Trophoblast cell (in vitro differentiated cells and primary cell): Measurements from ENCODE around the gene HNF4A.

ENCODE experiments used
- DNase-seq, 2 donors: peaks; one replicate each; pipeline ENCODE4 v3.0.0-alpha.2; 2016
- H2AFZ ChIP-seq: 2 replicates; pipeline ENCODE4 v1.6.1; 2013; ENCODE audit warnings: low read length, moderate library complexity, mild to moderate bottlenecking; ENCODE audit not compliant: insufficient read depth, poor library complexity
- H2AK5ac ChIP-seq: 2 replicates; pipeline ENCODE4 v1.6.1; 2013; ENCODE audit warnings: mild to moderate bottlenecking, low read length
- H2BK120ac ChIP-seq: 2 replicates; pipeline ENCODE4 v1.6.1; 2013; ENCODE audit warnings: low read length, mild to moderate bottlenecking, moderate library complexity; ENCODE audit not compliant: insufficient read depth, poor library complexity
- H2BK12ac ChIP-seq: 2 replicates; pipeline ENCODE4 v1.6.1; 2013; ENCODE audit warnings: mild to moderate bottlenecking, low read length, moderate library complexity
- H2BK5ac ChIP-seq: 2 replicates; pipeline ENCODE4 v1.6.1; 2013; ENCODE audit warnings: low read length, low read depth, moderate library complexity, mild to moderate bottlenecking; ENCODE audit not compliant: poor library complexity
- H3K14ac ChIP-seq: 2 replicates; pipeline ENCODE4 v1.6.1; 2013; ENCODE audit warnings: mild to moderate bottlenecking, low read length
- H3K18ac ChIP-seq: 2 replicates; pipeline ENCODE4 v1.6.1; 2013; ENCODE audit warnings: mild to moderate bottlenecking, low read length
- H3K23ac ChIP-seq: 2 replicates; pipeline ENCODE4 v1.6.1; 2013; ENCODE audit warnings: low read length
- H3K27ac ChIP-seq: 2 replicates; pipeline ENCODE4 v1.5.1; 2013; ENCODE audit warnings: low read depth, mild to moderate bottlenecking, inconsistent platforms, low read length, moderate library complexity
- H3K27me3 ChIP-seq: 2 replicates; pipeline ENCODE4 v1.6.1; 2013; ENCODE audit warnings: inconsistent platforms, mild to moderate bottlenecking, low read length, moderate library complexity; ENCODE audit not compliant: insufficient read depth
- H3K36me3 ChIP-seq, 2 experiments: 1 replicate in 1 of 2; 2 replicates in 1 of 2; pipeline ENCODE4 v1.6.1; 2013; ENCODE audit warnings: low read length in 2 of 2, mild to moderate bottlenecking in 2 of 2, moderate library complexity in 1 of 2; ENCODE audit not compliant: insufficient read depth in 2 of 2, control insufficient read depth in 1 of 2
- H3K4ac ChIP-seq: 2 replicates; pipeline ENCODE4 v1.6.1; 2013; ENCODE audit warnings: low read depth, mild to moderate bottlenecking, low read length, moderate library complexity
- H3K4me1 ChIP-seq, 2 experiments: 1 replicate in 1 of 2; 2 replicates in 1 of 2; pipeline ENCODE4 v1.6.1; 2013; ENCODE audit warnings: low read length in 2 of 2, mild to moderate bottlenecking in 2 of 2, moderate library complexity in 1 of 2; ENCODE audit not compliant: insufficient read depth in 2 of 2, control insufficient read depth in 1 of 2
- H3K4me2 ChIP-seq: 2 replicates; pipeline ENCODE4 v1.6.1; 2013; ENCODE audit warnings: inconsistent platforms, mild to moderate bottlenecking, low read length, moderate library complexity
- H3K4me3 ChIP-seq: 2 replicates; pipeline ENCODE4 v1.5.1; 2013; ENCODE audit warnings: mild to moderate bottlenecking, low read depth, low read length, inconsistent platforms
- H3K79me1 ChIP-seq: one replicate; pipeline ENCODE4 v1.6.1; 2013; ENCODE audit warnings: low read length
- H3K79me2 ChIP-seq: 2 replicates; pipeline ENCODE4 v1.6.1; 2013; ENCODE audit warnings: low read length, mild to moderate bottlenecking; ENCODE audit not compliant: control insufficient read depth, insufficient read depth, poor library complexity
- H3K9ac ChIP-seq: 2 replicates; pipeline ENCODE4 v1.6.1; 2013; ENCODE audit warnings: mild to moderate bottlenecking, low read length
- H3K9me3 ChIP-seq: 2 replicates; pipeline ENCODE4 v1.6.1; 2013; ENCODE audit warnings: low read depth, mild to moderate bottlenecking, control low read depth, inconsistent platforms, low read length; ENCODE audit not compliant: insufficient read depth
- H4K12ac ChIP-seq: 2 replicates; pipeline ENCODE4 v1.6.1; 2013; ENCODE audit warnings: low read depth, mild to moderate bottlenecking, low read length, moderate library complexity
- H4K8ac ChIP-seq: 2 replicates; pipeline ENCODE4 v1.6.1; 2013; ENCODE audit warnings: low read depth, mild to moderate bottlenecking, low read length, moderate library complexity
- H4K91ac ChIP-seq: one replicate; pipeline ENCODE4 v1.6.1; 2013; ENCODE audit warnings: low read depth, mild to moderate bottlenecking, low read length, moderate library complexity
- WGBS: extraction: QIAGEN DNeasy Blood & Tissue Kit; methylation state at CpG from one replicate; pipeline ENCODE4 v1.1.7; 2013; ENCODE audit warnings: missing lambda C conversion rate; ENCODE audit not compliant: insufficient read length, insufficient coverage; ENCODE audit errors: extremely low coverage; 5-methylcytosine and 5-hydroxymethylcytosine counted together

Gene HNF4A

DNA sequence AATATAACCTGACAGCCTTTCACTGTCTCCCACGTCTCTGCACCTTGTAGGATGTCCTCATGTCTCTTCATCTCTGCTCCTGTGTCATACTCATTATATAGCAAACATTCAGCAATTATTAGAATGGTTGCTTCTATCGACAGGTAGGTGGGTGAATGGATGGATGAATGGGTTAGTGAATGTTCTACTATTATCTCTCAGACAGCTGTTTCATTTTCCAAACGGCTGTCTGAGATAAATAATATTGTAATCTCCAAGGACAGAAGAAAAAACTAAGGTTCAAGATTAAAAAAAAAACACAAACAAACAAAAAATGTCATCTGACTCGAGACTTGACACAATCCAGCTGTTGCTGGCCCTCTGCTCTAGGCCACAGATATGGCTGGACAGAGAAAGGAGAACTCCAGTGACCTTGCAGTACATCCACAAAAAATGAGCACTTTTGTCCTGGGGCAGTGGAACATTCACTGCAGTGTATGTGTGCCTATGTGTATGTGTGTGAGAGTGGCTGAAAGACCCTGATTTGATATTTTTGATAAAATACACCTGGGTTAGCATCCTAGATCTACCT, 2.1 kb downstream of the HNF4A start:
- no peak overlapping the region for H3K4me2 ChIP-seq
- H3K79me2 ChIP-seq, result no peaks in the 10 kb centered on the region
- no peak overlapping the region for H3K9ac ChIP-seq
- no peak overlapping the region for H2AFZ ChIP-seq
- no peak overlapping the region for H4K91ac ChIP-seq
- no peaks in the 10 kb centered on the region for H3K9me3 ChIP-seq
- no peak overlapping the region for H2BK120ac ChIP-seq
- H2AK5ac ChIP-seq, result no peak overlapping the region
- H4K8ac ChIP-seq, result no peak overlapping the region
- no peaks in the 10 kb centered on the region for H3K36me3 ChIP-seq
- H3K4me3 ChIP-seq, result no peak overlapping the region
- DNase-seq, result no peak
- peaks cover 0 to under 1% of the 10 kb centered on the region in 2 experiments for H3K4me1 ChIP-seq
- no peak overlapping the region for H3K14ac ChIP-seq
- H4K12ac ChIP-seq, result no peak overlapping the region
- H3K27ac ChIP-seq, result no peak overlapping the region
- H2BK12ac ChIP-seq, result no peak overlapping the region
- no peak overlapping the region for H3K18ac ChIP-seq
- no peaks in the 10 kb centered on the region for H3K79me1 ChIP-seq
- WGBS, result no CpG with 5 or more reads among the region's 4 CpGs
- no peaks in the 10 kb centered on the region for H3K27me3 ChIP-seq
- no peak overlapping the region for H2BK5ac ChIP-seq
- H3K4ac ChIP-seq, result no peak overlapping the region
- H3K23ac ChIP-seq, result no peak overlapping the region

- H3K4me2 ChIP-seq, result no peak overlapping the region
- H2AFZ ChIP-seq, result no peak overlapping the region
- no peaks in the 10 kb centered on the region for H3K27me3 ChIP-seq
- H3K4me3 ChIP-seq, result no peak overlapping the region
- no peaks in the 10 kb centered on the region for H3K79me1 ChIP-seq
- no peaks in the 10 kb centered on the region for H3K79me2 ChIP-seq
- H3K18ac ChIP-seq, result no peak overlapping the region
- H3K4me1 ChIP-seq, result no peaks in the 10 kb centered on the region
- H2BK12ac ChIP-seq, result no peak overlapping the region
- no CpG with 5 or more reads among the region's 8 CpGs for WGBS
- no peak for DNase-seq
- no peak overlapping the region for H4K12ac ChIP-seq
- H3K9ac ChIP-seq, result no peak overlapping the region
- no peak overlapping the region for H3K4ac ChIP-seq
- H2BK5ac ChIP-seq, result no peak overlapping the region
- H3K23ac ChIP-seq, result no peak overlapping the region
- H4K91ac ChIP-seq, result no peak overlapping the region
- H3K9me3 ChIP-seq, result no peaks in the 10 kb centered on the region
- H3K27ac ChIP-seq, result no peak overlapping the region
- H3K36me3 ChIP-seq, result no peaks in the 10 kb centered on the region
- H2AK5ac ChIP-seq, result no peak overlapping the region
- H2BK120ac ChIP-seq, result no peak overlapping the region
- no peak overlapping the region for H4K8ac ChIP-seq
- no peak overlapping the region for H3K14ac ChIP-seq
Observed at GRCh38 chr20:44358776-44359175, 3.3 kb downstream of the HNF4A start.

DNA sequence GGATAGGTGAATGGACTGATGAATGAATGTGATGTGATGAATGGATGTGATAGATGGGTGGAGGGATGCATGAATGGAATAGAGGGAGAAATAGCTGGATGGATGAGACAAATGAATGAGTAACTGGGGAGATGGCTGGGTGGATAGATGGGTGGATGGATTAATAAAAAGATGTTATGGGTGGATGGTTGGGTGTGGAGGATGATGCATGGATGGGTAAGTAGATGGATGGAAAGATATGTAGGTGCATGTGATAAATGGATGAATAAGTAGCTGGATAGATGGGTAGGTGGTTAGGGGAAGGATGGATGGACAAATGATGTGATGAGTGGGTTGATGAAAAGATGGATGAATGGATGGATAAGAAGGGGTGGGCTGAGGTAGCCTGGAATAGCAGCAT, 4.7 kb downstream of the HNF4A start:
- Histone ChIP-seq H3K4me3 (no peak overlapping the region), H3K27ac (no peak overlapping the region), H2BK5ac (no peak overlapping the region), H3K18ac (no peak overlapping the region), H3K27me3 (no peaks in the 10 kb centered on the region), H3K9me3 (no peaks in the 10 kb centered on the region), H3K79me1 (no peaks in the 10 kb centered on the region), H4K8ac (no peak overlapping the region), H3K9ac (no peak overlapping the region), H2BK120ac (no peak overlapping the region), H3K14ac (no peak overlapping the region), H3K4ac (no peak overlapping the region), H3K4me1 (no peaks in the 10 kb centered on the region), H3K79me2 (no peaks in the 10 kb centered on the region), H3K36me3 (no peaks in the 10 kb centered on the region), H2AFZ (no peak overlapping the region), H4K91ac (no peak overlapping the region), H2BK12ac (no peak overlapping the region), H4K12ac (no peak overlapping the region), H2AK5ac (no peak overlapping the region), H3K23ac (no peak overlapping the region), H3K4me2 (no peak overlapping the region)
- DNase-seq, result no peak

GRCh38 chr20:44361021-44361420, 5.5 kb downstream of the HNF4A start:
- no peak overlapping the region for H2BK120ac ChIP-seq
- H3K9me3 ChIP-seq, result no peaks in the 10 kb centered on the region
- H3K18ac ChIP-seq, result no peak overlapping the region
- no peak overlapping the region for H3K4ac ChIP-seq
- no peak overlapping the region for H4K91ac ChIP-seq
- no peaks in the 10 kb centered on the region for H3K36me3 ChIP-seq
- no peaks in the 10 kb centered on the region for H3K79me1 ChIP-seq
- H3K4me1 ChIP-seq, result no peaks in the 10 kb centered on the region
- WGBS, result no CpG with 5 or more reads among the region's 3 CpGs
- no peak overlapping the region for H4K8ac ChIP-seq
- no peak overlapping the region for H3K23ac ChIP-seq
- no peak overlapping the region for H2BK5ac ChIP-seq
- H3K27me3 ChIP-seq, result no peaks in the 10 kb centered on the region
- no peak overlapping the region for H3K14ac ChIP-seq
- no peak overlapping the region for H2AK5ac ChIP-seq
- no peak overlapping the region for H3K9ac ChIP-seq
- no peak overlapping the region for H4K12ac ChIP-seq
- no peak for DNase-seq
- H2AFZ ChIP-seq, result no peak overlapping the region
- no peak overlapping the region for H2BK12ac ChIP-seq
- H3K4me3 ChIP-seq, result no peak overlapping the region
- H3K4me2 ChIP-seq, result no peak overlapping the region
- H3K27ac ChIP-seq, result no peak overlapping the region
- no peaks in the 10 kb centered on the region for H3K79me2 ChIP-seq
